Endothelial cell (in vitro differentiated cells): ENCODE data around the gene ANO3. TPM values are rescaled to one million over a fixed set of nuclear protein-coding genes. Genes with fewer than 3 reads are reported as not detected.

ENCODE experiments used
- DNase-seq: peaks from one replicate; pipeline ENCODE4 v3.0.0; 2021; ENCODE audit warnings: low spot score
- H3K27ac Mint-ChIP-seq: one replicate; pipeline ENCODE4 v1.8.0; 2021; ENCODE audit warnings: mixed read lengths, inconsistent platforms; ENCODE audit not compliant: unreplicated experiment
- H3K27me3 Mint-ChIP-seq: one replicate; pipeline ENCODE4 v1.8.0; 2021; ENCODE audit warnings: mild to moderate bottlenecking, moderate library complexity, mixed read lengths, inconsistent platforms; ENCODE audit not compliant: unreplicated experiment
- H3K36me3 Mint-ChIP-seq: one replicate; pipeline ENCODE4 v1.8.0; 2021; ENCODE audit warnings: mild to moderate bottlenecking, low read depth, mixed read lengths, inconsistent platforms; ENCODE audit not compliant: unreplicated experiment
- H3K4me1 Mint-ChIP-seq: one replicate; pipeline ENCODE4 v1.8.0; 2021; ENCODE audit warnings: mild to moderate bottlenecking, mixed read lengths, inconsistent platforms; ENCODE audit not compliant: unreplicated experiment
- H3K4me3 Mint-ChIP-seq: one replicate; pipeline ENCODE4 v1.8.0; 2021; ENCODE audit warnings: mild to moderate bottlenecking, mixed read lengths, inconsistent platforms; ENCODE audit not compliant: unreplicated experiment
- H3K9me3 Mint-ChIP-seq: one replicate; pipeline ENCODE4 v1.8.0; 2021; ENCODE audit warnings: mixed read lengths, inconsistent platforms; ENCODE audit not compliant: unreplicated experiment
- total RNA-seq: library from RNA; stranded (reverse); fragmentation: NEBNext Ultra II Directional; extraction: Animal tissue kit (Norgen Biotek cat#: 25700); gene quantifications from one replicate; pipeline ENCODE4 v1.2.1, GENCODE V29; 2021; ENCODE audit not compliant: unreplicated experiment
- TF ChIP-seq, protein P1 (sequence below): fragments of 200-600 bp; sonication (generic); IDR thresholded peaks from one replicate; pipeline ENCODE4 v1.5.0; 2021; ENCODE audit warnings: antibody characterized with exemption; ENCODE audit not compliant: unreplicated experiment

ANO3 gene
- total RNA-seq, 1 donor from 2014 or later = 0.36 TPM

DNA sequence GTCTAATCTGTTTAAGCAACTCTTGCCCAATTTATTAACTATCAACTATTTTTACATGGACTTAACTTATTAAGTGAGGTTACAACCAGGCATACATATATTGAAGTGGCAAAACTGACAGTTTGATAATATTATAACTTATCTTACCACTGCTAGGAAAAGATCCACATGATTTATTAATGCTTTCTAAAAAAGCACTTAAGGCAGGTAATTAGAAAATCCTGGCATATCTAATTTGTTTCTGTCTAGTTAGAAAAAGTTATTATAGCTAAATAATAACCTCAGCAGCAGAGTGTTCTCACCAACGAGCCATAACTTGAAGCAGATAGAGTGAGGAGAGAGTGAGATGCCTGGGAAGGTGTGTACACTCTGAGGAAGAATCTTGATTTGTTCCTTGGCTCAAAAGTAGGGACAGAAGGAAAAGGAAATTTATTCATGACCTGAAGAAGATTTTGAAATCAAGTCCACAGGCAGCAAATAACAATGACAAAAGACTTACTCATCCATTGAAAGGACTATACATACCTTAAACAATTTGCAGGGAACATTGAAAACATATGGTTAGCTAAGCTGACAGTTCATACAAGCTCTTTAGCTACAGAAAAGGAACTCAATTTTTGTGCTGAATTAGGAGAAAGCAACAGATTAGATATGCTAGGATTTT is 247.2 kb downstream of the ANO3 start:
- no peaks in the 10 kb centered on the region for H3K27me3 Mint-ChIP-seq
- no peak overlapping the region for H3K27ac Mint-ChIP-seq
- no peaks in the 10 kb centered on the region for H3K36me3 Mint-ChIP-seq
- DNase-seq = no peak
- no peaks in the 10 kb centered on the region for H3K9me3 Mint-ChIP-seq
- TF ChIP-seq, protein P1, sequence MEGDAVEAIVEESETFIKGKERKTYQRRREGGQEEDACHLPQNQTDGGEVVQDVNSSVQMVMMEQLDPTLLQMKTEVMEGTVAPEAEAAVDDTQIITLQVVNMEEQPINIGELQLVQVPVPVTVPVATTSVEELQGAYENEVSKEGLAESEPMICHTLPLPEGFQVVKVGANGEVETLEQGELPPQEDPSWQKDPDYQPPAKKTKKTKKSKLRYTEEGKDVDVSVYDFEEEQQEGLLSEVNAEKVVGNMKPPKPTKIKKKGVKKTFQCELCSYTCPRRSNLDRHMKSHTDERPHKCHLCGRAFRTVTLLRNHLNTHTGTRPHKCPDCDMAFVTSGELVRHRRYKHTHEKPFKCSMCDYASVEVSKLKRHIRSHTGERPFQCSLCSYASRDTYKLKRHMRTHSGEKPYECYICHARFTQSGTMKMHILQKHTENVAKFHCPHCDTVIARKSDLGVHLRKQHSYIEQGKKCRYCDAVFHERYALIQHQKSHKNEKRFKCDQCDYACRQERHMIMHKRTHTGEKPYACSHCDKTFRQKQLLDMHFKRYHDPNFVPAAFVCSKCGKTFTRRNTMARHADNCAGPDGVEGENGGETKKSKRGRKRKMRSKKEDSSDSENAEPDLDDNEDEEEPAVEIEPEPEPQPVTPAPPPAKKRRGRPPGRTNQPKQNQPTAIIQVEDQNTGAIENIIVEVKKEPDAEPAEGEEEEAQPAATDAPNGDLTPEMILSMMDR = no peak
- no peaks in the 10 kb centered on the region for H3K4me1 Mint-ChIP-seq
- H3K4me3 Mint-ChIP-seq = no peak overlapping the region

DNA sequence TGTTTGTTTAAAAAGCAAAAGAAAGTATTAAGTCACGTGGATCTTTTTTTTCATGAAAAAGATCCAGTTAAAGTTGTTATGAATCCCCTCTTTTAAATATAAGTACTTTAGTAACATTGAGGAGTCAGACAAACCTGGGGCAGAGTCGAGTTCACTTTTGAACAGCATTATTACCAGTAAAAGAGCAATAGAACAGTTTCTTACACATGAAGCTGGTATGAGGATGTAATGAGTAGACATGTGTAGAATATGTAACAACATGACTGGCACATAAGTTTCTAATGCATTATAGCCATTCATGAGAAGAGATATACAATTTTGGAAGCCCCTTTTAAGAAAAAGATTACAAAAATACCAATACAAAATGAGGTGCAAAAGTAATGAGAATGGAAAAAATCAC is 247.8 kb downstream of the ANO3 start:
- H3K4me3 Mint-ChIP-seq = no peak overlapping the region
- no peaks in the 10 kb centered on the region for H3K36me3 Mint-ChIP-seq
- no peaks in the 10 kb centered on the region for H3K9me3 Mint-ChIP-seq
- H3K4me1 Mint-ChIP-seq = no peaks in the 10 kb centered on the region
- TF ChIP-seq, protein P1 = no peak
- H3K27ac Mint-ChIP-seq = no peak overlapping the region
- H3K27me3 Mint-ChIP-seq = no peaks in the 10 kb centered on the region
- no peak for DNase-seq

DNA sequence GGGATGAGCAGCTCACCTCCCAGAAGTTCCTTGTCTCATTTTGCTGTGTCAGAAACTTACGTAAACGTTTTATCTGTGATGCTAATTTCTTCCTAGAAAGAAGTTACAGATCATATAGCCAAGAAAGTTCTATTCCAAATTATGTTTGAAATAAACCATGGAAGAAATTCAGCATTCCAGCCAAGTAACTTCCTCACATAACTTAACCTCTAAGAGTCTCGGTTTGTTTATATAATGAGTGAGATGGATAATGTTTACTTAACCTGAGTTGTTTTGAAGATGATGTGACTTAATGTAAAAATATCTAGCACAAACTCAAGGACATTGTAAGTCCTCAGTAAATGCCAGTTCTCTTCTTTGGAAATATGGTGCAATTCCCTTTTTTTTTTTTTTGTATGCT is 249.0 kb downstream of the ANO3 start:
- Mint-ChIP-seq H3K36me3 (no peaks in the 10 kb centered on the region), H3K4me1 (no peaks in the 10 kb centered on the region), H3K4me3 (no peak overlapping the region), H3K9me3 (no peaks in the 10 kb centered on the region), H3K27ac (no peak overlapping the region), H3K27me3 (no peaks in the 10 kb centered on the region)
- TF ChIP-seq, protein P1 = no peak
- DNase-seq = no peak

DNA sequence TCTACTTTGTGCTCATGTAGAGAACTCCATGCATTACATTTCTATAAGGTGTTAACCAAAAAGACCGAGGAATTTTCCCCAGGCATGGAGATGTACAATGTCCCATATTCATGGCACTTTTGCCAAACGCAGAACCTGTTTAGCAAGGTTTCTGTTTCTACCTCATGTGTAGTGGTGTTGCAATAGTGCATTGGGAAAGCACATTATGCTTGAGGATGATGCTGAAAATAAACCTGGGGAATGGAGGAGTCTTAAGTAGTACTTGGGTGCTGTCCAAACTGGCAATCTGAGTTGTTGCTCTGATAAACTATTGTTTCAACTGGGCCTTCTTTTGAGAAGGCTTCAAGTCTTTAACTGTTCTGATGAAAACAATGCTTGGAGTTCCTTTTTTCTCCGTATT is 251.6 kb downstream of the ANO3 start:
- H3K27ac Mint-ChIP-seq = no peak overlapping the region
- no peaks in the 10 kb centered on the region for H3K4me1 Mint-ChIP-seq
- H3K36me3 Mint-ChIP-seq = no peaks in the 10 kb centered on the region
- H3K27me3 Mint-ChIP-seq = no peaks in the 10 kb centered on the region
- H3K9me3 Mint-ChIP-seq = no peaks in the 10 kb centered on the region
- DNase-seq = no peak
- TF ChIP-seq, protein P1 = no peak
- no peak overlapping the region for H3K4me3 Mint-ChIP-seq

DNA sequence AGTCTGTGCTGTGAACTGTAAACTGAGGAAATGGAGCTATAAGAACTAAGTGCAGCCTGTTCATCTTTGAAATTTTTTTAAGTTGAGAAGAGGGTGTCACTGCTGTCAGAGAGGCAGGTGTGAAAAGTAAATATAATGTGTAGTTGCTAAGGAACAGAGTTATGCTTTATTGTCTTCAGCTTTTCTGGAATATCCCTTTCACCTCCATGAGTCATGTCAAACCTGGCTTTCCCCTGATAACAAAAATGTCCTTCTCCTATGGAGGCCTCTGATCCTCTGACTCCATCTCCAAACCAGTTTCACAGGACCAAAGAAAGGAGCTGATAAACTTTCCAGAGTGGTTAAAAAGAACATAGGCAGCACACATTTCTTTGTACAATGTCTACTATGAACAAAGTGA is 252.9 kb downstream of the ANO3 start:
- Mint-ChIP-seq H3K4me1 (no peaks in the 10 kb centered on the region), H3K27ac (no peak overlapping the region), H3K36me3 (no peaks in the 10 kb centered on the region), H3K9me3 (no peaks in the 10 kb centered on the region), H3K4me3 (no peak overlapping the region), H3K27me3 (no peaks in the 10 kb centered on the region)
- DNase-seq = no peak
- TF ChIP-seq, protein P1 = no peak
